Progenitor cell of endocrine pancreas (in vitro differentiated cells): ENCODE data around the gene TFDP2. TPM values are rescaled to one million over a fixed set of nuclear protein-coding genes. Genes with fewer than 3 reads are reported as not detected.

Experiments
- DNase-seq: peaks from one replicate; pipeline ENCODE4 v3.0.0; 2021; ENCODE audit warnings: low spot score; ENCODE audit not compliant: unreplicated experiment
- H3K27ac Mint-ChIP-seq: 2 replicates; pipeline ENCODE4 v1.8.0; 2021; ENCODE audit warnings: mild to moderate bottlenecking, moderate library complexity, mixed read lengths
- H3K27me3 Mint-ChIP-seq: 2 replicates; pipeline ENCODE4 v1.8.0; 2021; ENCODE audit warnings: mixed read lengths
- H3K36me3 Mint-ChIP-seq: 2 replicates; pipeline ENCODE4 v1.8.0; 2022; ENCODE audit warnings: mixed read lengths; ENCODE audit not compliant: insufficient read depth
- H3K4me1 Mint-ChIP-seq: 2 replicates; pipeline ENCODE4 v1.8.0; 2021; ENCODE audit warnings: low read depth, mixed read lengths
- H3K4me3 Mint-ChIP-seq: 2 replicates; pipeline ENCODE4 v1.8.0; 2021; ENCODE audit warnings: low read depth, mild to moderate bottlenecking, moderate library complexity, mixed read lengths
- H3K9me3 Mint-ChIP-seq: 2 replicates; pipeline ENCODE4 v1.8.0; 2021; ENCODE audit warnings: low read depth, mixed read lengths
- total RNA-seq: library from RNA; stranded (reverse); gene quantifications from 2 replicates; pipeline ENCODE4 v1.2.1, GENCODE V29; 2021
- TF ChIP-seq, protein P1 (sequence below): fragments of 200-600 bp; sonication (generic); IDR thresholded peaks from one replicate; pipeline ENCODE4 v1.5.0; 2021; ENCODE audit warnings: antibody characterized with exemption, mild to moderate bottlenecking; ENCODE audit not compliant: unreplicated experiment

TFDP2 gene
- total RNA-seq, 1 donor from 2014 or later, result 94.4 TPM

DNA sequence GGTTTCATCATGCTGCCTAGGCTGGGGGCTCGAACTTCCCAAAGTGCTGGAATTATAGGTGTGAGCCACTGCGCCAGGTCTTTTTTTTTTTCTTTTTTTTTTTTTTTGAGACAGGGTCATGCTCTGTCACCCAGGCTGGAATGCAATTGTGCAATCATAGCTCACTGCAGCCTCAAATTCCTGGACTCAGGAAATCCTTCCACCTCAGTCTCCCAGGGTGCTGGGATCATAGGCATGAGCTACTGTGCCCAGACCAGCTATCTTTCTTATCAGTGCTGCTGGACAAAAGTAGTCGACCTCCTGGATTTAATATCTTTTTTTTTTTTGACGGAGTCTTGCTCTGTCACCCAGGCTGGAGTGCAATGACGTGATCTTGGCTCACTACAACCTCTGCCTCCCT lies 60.8 kb downstream of the TFDP2 start:
- Mint-ChIP-seq H3K4me1 (peaks cover 5% of the 10 kb centered on the region), H3K4me3 (no peak overlapping the region), H3K27me3 (no peaks in the 10 kb centered on the region), H3K27ac (no peak overlapping the region), H3K36me3 (peaks cover 22% of the 10 kb centered on the region), H3K9me3 (peaks cover 14% of the 10 kb centered on the region)
- no peak for DNase-seq
- TF ChIP-seq, protein P1, sequence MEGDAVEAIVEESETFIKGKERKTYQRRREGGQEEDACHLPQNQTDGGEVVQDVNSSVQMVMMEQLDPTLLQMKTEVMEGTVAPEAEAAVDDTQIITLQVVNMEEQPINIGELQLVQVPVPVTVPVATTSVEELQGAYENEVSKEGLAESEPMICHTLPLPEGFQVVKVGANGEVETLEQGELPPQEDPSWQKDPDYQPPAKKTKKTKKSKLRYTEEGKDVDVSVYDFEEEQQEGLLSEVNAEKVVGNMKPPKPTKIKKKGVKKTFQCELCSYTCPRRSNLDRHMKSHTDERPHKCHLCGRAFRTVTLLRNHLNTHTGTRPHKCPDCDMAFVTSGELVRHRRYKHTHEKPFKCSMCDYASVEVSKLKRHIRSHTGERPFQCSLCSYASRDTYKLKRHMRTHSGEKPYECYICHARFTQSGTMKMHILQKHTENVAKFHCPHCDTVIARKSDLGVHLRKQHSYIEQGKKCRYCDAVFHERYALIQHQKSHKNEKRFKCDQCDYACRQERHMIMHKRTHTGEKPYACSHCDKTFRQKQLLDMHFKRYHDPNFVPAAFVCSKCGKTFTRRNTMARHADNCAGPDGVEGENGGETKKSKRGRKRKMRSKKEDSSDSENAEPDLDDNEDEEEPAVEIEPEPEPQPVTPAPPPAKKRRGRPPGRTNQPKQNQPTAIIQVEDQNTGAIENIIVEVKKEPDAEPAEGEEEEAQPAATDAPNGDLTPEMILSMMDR, result no peak

DNA sequence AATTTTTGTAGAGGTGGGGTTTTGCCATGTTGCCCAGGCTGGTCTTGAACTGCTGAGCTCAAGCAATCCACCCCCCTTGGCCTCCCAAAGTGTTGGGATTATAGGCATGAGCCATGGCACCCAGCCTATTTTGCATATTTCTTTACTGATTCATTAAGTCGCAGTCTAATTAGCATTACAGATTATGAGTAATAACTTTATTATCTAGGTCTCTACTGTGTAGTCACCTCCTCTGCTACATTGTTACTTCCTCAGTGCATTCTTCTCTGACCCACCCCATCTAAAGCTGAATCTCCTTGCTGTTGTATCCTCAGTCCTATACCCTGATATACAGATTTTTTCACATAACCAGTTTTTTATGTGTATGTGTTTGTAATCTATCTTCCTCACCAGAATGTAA lies 61.7 kb downstream of the TFDP2 start:
- H3K36me3 Mint-ChIP-seq, result peaks cover 22% of the 10 kb centered on the region
- H3K27ac Mint-ChIP-seq, result no peak overlapping the region
- peaks cover 16% of the 10 kb centered on the region for H3K9me3 Mint-ChIP-seq
- TF ChIP-seq, protein P1, result no peak
- DNase-seq, result no peak
- no peak overlapping the region for H3K4me3 Mint-ChIP-seq
- peaks cover 5% of the 10 kb centered on the region for H3K4me1 Mint-ChIP-seq
- H3K27me3 Mint-ChIP-seq, result no peaks in the 10 kb centered on the region

DNA sequence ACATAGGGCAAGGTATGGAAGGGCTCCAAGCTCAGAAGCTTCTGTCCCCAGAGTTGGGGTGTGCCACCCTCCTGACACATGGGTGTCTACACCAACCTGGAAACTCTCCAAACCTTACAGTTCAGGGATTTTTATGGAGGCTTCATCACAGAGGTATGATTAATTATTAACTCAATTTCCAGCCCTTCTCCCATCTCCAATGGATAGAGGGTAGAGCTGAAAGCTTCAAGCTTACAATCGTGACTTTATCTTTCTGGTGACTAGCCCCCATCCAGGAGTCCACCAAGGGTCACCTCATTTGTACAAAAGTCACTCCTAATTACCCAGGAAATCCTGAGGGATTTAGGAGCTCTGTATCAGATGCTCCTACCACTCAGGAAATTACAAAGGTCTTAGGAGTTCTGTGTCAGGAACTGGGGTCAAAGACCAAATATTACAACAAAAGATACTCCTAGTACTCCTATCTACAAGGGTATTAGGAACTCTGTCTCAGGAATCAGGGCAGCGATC lies 62.7 kb downstream of the TFDP2 start:
- Mint-ChIP-seq H3K4me1 (peaks cover 6% of the 10 kb centered on the region), H3K36me3 (peaks cover 22% of the 10 kb centered on the region), H3K9me3 (peaks cover 16% of the 10 kb centered on the region), H3K27me3 (no peaks in the 10 kb centered on the region), H3K27ac (no peak overlapping the region), H3K4me3 (no peak overlapping the region)
- TF ChIP-seq, protein P1, result no peak
- DNase-seq, result no peak

DNA sequence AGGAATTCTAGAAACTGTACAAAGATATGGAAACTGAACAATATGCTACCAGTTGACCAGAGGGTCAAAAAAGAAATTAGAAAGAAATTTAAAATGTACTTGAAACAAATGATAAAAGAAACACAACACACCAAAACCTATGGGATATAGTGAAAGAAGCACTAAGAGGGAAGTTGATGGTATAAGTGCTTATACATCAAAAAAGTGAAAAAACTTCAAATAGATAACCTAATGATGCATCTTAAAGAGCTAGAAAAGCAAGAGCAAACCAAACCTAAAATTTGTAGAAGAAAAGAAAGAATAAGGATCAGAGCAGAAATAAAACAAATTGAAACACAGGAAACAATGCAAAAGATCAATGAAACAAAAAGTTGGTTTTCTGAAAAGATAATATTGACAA lies 68.2 kb downstream of the TFDP2 start:
- Mint-ChIP-seq H3K27me3 (no peaks in the 10 kb centered on the region), H3K36me3 (peaks cover 27% of the 10 kb centered on the region), H3K27ac (no peak overlapping the region), H3K4me1 (peaks cover 1% of the 10 kb centered on the region), H3K9me3 (peaks cover 18% of the 10 kb centered on the region), H3K4me3 (no peak overlapping the region)
- TF ChIP-seq, protein P1, result no peak
- DNase-seq, result no peak

DNA sequence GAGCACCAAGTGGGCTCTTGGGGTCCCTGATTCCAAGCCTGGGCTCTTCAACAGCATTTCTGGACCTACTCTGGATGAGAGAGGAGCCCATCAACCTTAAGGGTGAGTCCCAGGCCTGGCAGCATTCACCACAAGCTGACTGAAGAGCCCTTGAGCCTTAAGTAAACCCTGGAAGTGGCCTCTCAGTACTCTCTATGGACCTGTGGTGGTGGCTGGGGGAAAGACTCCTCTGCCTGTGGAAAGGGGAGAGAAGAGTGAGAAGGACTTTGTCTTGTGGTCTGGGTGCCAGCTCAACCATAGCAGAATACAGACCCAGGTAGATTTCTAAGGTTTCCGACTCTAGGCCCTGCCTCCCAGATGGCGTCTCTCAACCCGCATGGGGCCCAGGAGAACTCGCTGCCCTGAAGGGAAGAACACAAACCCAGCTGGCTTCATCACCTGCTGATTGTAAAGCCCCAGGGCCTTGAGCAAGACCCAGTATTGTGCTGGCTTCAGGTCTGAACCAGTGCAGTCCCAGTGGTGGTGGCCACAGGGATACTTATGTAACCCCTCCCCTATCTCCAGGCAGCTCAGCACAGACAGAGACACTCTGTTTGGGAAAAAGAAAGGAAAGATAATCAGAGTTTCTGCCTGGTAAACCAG lies 71.4 kb downstream of the TFDP2 start:
- Mint-ChIP-seq H3K4me3 (no peak overlapping the region), H3K36me3 (peaks cover 16% of the 10 kb centered on the region), H3K9me3 (peaks cover 6% of the 10 kb centered on the region), H3K27ac (no peak overlapping the region), H3K4me1 (peaks cover 1% of the 10 kb centered on the region), H3K27me3 (no peaks in the 10 kb centered on the region)
- TF ChIP-seq, protein P1, result no peak
- no peak for DNase-seq
